GM12873 (cell line): ENCODE results near the gene SKOR2.
A peak's percentile ranks its signal among the peaks of the same experiment; 100 is the strongest.

Experiments
- CTCF ChIP-seq: IDR thresholded peaks from 2 replicates; pipeline ENCODE4 v1.5.1; 2012; ENCODE audit warnings: low read depth, mild to moderate bottlenecking, moderate library complexity, low read length, control low read depth; ENCODE audit not compliant: insufficient read depth; ENCODE audit errors: missing control alignments

The SKOR2 gene

DNA sequence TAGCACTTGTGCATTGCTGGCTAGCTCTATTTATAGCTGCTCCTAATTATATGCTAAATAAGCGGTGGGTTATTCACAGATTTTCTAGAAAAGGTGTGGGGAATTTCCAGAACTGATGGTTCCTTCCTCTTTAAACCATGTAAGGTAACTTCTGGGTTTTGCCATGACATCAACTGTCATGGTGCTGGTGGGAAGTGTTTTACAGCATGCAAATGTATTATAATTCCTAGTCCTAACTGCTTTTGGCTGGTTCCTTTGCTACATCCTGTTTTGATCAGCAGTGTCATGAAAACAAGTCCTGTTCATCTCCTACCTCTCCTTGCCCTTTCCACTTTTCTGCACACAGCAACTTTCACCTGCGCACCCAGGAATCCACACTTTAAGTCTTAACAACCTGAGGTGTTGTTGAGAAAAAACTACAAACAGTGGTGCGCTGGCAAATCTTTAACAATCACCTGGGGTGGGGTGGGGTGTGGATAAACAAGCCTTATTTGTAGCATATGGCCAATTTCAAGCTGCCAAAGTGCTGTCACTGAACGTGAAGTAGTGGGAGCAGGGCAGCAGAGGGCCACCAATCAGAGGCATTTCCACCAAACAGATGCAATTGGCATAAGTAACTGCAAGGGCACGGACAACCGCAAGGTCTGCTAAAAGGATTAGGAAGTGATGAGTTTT is 33.4 kb upstream of the SKOR2 start:
- no peak for TF ChIP-seq CTCF

- TF ChIP-seq CTCF: peak; percentile 48
Observed at GRCh38 chr18:47283476-47283875, 32.0 kb upstream of the SKOR2 start.

DNA sequence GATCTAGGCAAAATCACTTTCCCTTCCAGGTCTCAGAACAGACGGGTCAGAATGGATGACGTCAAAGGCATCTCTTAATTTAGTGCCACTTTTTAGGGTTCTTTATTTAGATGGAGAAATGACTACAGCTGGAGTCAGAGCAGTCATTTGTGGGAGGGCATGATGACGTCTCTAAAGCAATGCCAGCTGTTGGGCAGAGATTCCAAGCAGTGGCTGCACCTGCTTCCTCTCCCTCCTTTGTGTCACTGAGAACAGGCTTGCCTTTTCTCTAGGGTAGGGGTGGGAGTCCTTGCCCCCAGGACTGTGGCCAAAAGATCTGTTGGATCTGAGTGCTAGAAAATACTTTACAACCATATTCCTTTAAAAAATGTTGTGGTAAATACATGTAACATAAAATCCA is 28.7 kb upstream of the SKOR2 start:
- no peak for TF ChIP-seq CTCF

GRCh38 chr18:47274961-47275360 is 23.5 kb upstream of the SKOR2 start:
- TF ChIP-seq CTCF: no peak

DNA sequence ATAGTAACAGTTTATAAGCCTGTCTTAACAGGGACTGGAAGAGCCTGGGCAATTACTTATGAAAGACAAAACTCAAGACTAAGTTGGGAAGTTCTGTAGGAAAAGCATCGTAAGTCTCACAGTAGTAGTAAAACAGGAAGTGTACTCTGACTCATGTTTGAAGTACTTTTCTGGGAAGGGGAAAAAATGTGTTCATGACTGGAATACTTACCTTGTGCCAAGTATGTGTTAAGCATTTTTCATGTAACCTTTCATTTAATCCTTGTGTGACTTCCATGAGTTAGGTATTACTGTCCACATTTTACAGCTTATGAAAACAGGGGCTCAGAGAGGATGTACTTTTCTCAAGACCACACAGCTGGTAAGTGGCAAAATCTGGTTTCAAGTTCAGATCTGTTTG is 13.7 kb upstream of the SKOR2 start:
- TF ChIP-seq CTCF: no peak

DNA sequence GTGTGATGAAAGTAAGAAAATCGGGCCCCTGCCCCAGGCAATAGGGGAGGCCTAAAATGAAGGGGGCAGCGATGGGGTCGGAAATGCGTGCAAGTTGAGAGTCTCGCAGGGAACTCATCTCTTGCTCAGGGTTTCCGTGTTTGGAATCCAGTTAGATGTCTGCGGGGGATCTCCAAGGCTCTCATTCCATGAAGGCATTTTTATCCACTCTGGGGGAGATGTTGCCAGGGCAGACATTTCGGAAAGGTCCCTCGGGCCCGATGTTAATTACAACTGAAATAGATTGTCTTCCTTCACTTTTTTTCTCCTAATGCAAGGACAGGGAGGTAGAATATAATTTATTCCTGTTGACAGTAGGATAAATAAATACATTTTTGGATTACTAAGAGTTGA is 12.8 kb upstream of the SKOR2 start:
- no peak for TF ChIP-seq CTCF

GRCh38 chr18:47263430-47264307 is 12.2 kb upstream of the SKOR2 start:
- TF ChIP-seq CTCF: no peak
